ENCODE results near the gene R3HDM1.
"Not testable (repeated sequence)": the region's sequence is repeated elsewhere in the genome, so short reads cannot be mapped to it uniquely, and the experiment has no call there.

R3HDM1 gene

DNA sequence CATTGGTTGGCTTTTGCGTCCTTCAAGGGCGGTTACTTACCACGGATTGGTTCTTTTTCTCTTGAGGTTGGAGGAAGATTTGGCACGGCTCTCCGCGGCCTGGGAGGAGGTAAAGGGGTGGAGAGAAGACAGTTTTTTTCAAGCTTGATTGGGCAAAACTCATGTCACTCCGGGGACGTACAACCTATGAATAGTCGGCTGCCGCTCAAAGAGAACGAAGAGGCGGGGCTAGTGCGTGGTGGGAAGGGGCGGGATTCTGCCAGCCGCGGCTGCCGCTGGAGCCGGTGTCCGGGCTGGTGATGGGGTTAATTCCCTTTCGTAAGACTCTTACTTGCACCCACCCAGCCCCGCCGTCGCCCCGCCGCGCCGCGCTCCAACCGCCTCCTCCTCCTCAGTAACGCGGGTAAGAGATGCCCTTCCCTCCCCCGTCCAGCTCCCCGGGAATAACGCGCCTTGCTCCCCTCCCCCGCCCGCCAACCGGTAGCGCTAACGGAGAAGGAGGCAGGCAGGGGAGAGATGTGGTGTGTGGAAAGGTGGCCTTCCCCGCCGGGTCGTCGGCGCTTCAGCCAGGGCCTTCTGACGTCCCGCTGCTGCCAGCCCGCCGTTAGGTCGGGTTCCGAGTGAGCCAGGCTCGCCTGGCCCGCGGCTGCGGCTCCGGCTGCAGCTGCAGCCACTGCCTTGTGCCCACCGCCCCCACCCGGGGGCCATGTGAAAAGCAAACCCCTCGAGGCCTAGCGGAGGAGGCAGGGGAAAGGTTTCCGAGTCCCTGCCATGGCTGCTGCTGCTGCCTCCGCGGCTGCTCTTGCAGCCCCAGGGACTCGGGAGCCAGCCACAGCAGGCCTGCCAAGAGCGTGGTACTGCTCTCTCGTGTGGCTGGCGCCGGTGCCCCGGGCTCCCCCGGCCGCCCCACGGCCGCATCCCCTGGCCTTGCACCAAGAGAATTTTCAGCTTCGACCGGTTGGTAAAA lies at the start of gene R3HDM1:
Gene R3HDM1, plus strand, starts transcription at position 254 of the 967 bp plus-strand sequence. CDS start 73,362 bp downstream, outside the sequence.
- H3K27ac ChIP-seq = peak within 1 kb of the TSS; percentile 87 to 92
- H3K4me3 ChIP-seq = peak within 1 kb of the TSS; percentile 87
- TF ChIP-seq CTCF (IDR thresholded peaks at IDR 0.05) = no peak
- peak; percentile 98 for DNase-seq (ENCODE audit: low spot score)

GRCh38 chr2:135485441-135485840 lies 45.8 kb upstream of the R3HDM1 start:
- DNase-seq (ENCODE audit: low spot score) = no peak
- TF ChIP-seq CTCF (IDR thresholded peaks at IDR 0.05) = no peak

DNA sequence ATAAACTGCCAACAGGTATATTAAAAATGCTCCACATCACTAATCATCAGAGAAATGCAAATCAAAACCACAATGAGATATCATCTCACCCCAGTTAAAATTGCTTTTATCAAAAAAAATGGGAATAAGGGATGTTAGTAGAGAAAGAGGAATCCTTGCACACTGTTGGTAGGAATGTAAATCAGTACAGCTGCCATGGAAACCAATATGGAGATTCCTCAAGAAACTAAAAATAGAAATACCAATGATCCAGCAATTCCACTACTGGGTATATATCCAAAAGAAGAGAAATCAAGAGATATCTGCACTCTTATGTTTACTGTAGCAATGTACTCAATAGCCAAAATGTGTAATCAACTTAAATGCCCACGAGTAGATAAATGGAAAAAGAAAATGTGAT lies 40.9 kb upstream of the R3HDM1 start:
- TF ChIP-seq CTCF (IDR thresholded peaks at IDR 0.05) = no peak
- Histone ChIP-seq H3K4me3 (no peak overlapping the region), H3K27ac (no peak overlapping the region)
- DNase-seq (ENCODE audit: low spot score) = no peak

More at GRCh38 chr2:135485441-135485840, 45.8 kb upstream of the R3HDM1 start:
- Histone ChIP-seq H3K27ac (no peak overlapping the region), H3K4me3 (no peak overlapping the region)

DNA sequence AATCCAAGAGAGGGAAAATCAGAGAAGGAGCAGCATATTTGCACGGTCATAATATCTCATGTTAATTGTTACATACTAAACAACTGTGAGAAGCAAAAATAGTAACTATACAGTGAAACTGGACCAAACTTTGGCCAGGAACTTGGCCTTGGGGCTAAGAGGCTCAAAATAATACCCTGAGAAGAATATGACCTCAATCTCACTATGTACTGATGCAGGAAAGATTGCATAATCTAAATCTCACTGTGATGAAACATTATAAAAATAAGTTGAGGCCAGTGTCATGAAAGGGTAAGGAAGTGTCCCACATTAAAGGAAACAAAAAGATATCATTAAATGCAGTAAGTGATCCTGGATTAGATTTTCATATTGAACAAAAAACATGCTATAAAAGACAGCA lies 36.8 kb upstream of the R3HDM1 start:
- Histone ChIP-seq H3K27ac (no peak overlapping the region), H3K4me3 (no peak overlapping the region)
- no peak for DNase-seq (ENCODE audit: low spot score)
- no peak for TF ChIP-seq CTCF (IDR thresholded peaks at IDR 0.05)

- no peak overlapping the region for H3K4me3 ChIP-seq
- DNase-seq (ENCODE audit: low spot score) = no peak
- no peak overlapping the region for H3K27ac ChIP-seq
- TF ChIP-seq CTCF (IDR thresholded peaks at IDR 0.05) = no peak
These were observed 36.4 kb upstream of the R3HDM1 start for GRCh38 chr2:135494917-135495316.

DNA sequence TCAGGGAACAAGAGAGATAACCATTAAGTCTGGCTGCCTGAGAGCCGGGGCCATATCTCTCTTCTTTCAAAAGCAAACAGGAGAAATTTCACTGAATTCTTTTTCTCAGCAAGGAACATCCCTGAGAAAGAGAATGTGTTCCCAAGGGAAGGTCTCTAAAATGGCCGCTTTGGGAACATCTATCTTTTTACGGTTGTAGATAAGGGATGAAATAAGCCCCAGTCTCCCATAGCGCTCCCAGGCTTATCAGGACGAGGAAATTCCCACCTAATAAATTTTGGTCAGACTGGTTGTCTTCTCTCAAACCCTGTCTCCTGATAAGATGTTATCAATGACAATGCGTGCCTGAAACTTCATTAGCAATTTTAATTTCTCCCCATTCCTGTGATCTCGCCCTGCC lies 32.7 kb upstream of the R3HDM1 start:
- not testable (repeated sequence) for H3K4me3 ChIP-seq; H3K27ac ChIP-seq; DNase-seq (ENCODE audit: low spot score)

GRCh38 chr2:135504811-135505210 lies 26.5 kb upstream of the R3HDM1 start:
- H3K4me3 ChIP-seq = no peak overlapping the region
- H3K27ac ChIP-seq = no peak overlapping the region
- TF ChIP-seq CTCF (IDR thresholded peaks at IDR 0.05) = no peak
- DNase-seq (ENCODE audit: low spot score) = no peak
